Muscle of leg (tissue), 11 donors: ENCODE results near the gene C15orf39. TPM values are rescaled to one million over a fixed set of nuclear protein-coding genes. Genes with fewer than 3 reads are reported as not detected.
A peak's percentile ranks its signal among the peaks of the same experiment; 100 is the strongest.
"Not testable (repeated sequence)": the region's sequence is repeated elsewhere in the genome, so short reads cannot be mapped to it uniquely, and the experiment has no call there.

Experiments used
- DNase-seq: peaks from one replicate; pipeline ENCODE4 v3.0.0; 2013
- H3K27ac ChIP-seq: one replicate; pipeline ENCODE4 v1.5.1; 2013; ENCODE audit warnings: mild to moderate bottlenecking, low read length, control low read depth
- H3K27me3 ChIP-seq: one replicate; pipeline ENCODE4 v1.6.1; 2013; ENCODE audit warnings: low read length; ENCODE audit not compliant: control insufficient read depth, insufficient read depth
- H3K36me3 ChIP-seq: one replicate; pipeline ENCODE4 v1.6.1; 2013; ENCODE audit warnings: low read length; ENCODE audit not compliant: control insufficient read depth, insufficient read depth
- H3K4me1 ChIP-seq: one replicate; pipeline ENCODE4 v1.6.1; 2013; ENCODE audit warnings: low read length; ENCODE audit not compliant: control insufficient read depth, insufficient read depth
- H3K4me3 ChIP-seq: one replicate; pipeline ENCODE4 v1.5.1; 2013; ENCODE audit warnings: low read length, control low read depth
- H3K9me3 ChIP-seq: replicated peaks from 2 replicates; pipeline ENCODE4 v1.6.1; 2013; ENCODE audit warnings: low read depth, low read length; ENCODE audit not compliant: control insufficient read depth
- WGBS: methylation state at CpG from one replicate; pipeline ENCODE4 v1.1.5; 2013; ENCODE audit warnings: missing lambda C conversion rate; ENCODE audit not compliant: insufficient coverage; 5-methylcytosine and 5-hydroxymethylcytosine counted together
- polyA plus RNA-seq, 8 donors: library from polyadenylated mRNA; unstranded; fragments of 120-200 nt; gene quantifications; one replicate each; pipeline versions ENCODE4 v1.2.1 to v1.2.3, GENCODE V29; 2013; ENCODE audit warnings: inconsistent platforms in 1 of 8, low replicate concordance in 1 of 8; ENCODE audit not compliant: insufficient read length in 8 of 8, insufficient read depth in 1 of 8
- total RNA-seq: library from RNA; stranded (reverse); fragments of 120-200 nt; gene quantifications from one replicate; pipeline ENCODE4 v1.2.4, GENCODE V29; 2013

The C15orf39 gene
- total and polyA plus RNA-seq, 9 donors, result 5.5 to 13.4 (median 11.2) TPM

DNA sequence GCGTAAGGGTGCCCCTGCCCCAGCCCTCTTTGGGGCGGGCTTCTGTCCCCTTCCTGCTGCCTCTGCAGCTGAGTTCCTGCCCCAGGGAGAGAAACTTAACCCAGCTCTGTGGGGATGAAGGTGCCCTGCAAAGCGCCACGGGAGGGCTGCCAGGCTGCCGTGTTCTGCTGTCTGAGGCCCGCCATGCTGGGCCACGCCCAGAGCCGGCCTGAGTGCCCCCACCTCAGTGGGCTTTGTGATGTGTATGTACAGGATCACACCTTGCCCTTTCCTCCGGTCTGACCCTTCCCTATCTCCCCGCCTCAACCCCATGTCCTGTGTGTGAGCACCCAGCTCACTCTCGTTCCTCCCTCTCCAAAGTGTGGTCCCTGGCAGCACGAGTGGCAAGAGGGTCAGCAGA, 22.6 kb downstream of the C15orf39 start:
- no peak for DNase-seq

DNA sequence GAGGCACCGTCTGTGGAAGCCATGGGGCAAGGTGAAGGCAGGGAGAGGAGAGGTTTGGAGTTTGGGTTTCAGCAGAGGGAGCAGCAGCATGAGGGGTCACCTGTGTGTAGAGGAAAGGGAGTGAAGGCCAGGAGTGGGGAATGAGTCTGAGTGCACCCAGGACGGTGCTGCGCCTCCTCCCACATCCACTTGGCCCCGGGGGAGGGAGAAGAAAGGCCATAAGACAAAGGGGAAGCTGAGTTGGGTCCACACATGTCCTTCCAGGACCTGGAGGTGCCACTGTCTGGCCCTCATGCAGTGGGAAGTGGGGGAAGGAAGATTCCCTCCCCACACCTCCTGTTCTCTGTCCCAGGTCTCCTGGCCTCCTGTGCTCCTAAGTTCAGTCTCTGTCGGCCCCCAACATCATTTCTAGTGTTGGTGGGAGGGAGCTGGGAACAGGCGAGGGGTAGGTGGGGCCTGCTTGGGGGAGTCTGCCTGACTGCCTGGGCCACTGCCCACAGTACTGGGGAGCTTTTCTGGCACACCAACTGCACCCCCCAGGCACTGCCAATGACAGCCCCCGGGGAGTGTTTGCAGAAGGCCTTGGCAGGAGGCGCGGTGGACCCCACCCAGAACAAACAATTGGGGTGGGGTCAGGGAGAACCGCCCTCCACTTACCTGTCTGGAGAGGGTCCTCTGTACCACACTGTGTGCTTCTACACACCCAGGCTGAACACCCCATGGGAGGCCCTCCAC, 23.6 kb downstream of the C15orf39 start:
- not testable (repeated sequence) for H3K27ac ChIP-seq, H3K9me3 ChIP-seq, H3K27me3 ChIP-seq, H3K4me1 ChIP-seq, H3K36me3 ChIP-seq, DNase-seq, H3K4me3 ChIP-seq
- 43% methylated on average over 1 of the region's 10 CpGs for WGBS

More for the DNA sequence above, 22.6 kb downstream of the C15orf39 start:
- no peak overlapping the region for H3K4me3 ChIP-seq
- no peak overlapping the region for H3K27ac ChIP-seq
- 72% methylated on average over 3 of the region's 12 CpGs for WGBS
- H3K4me1 ChIP-seq, result no peaks in the 10 kb centered on the region
- no peaks in the 10 kb centered on the region for H3K36me3 ChIP-seq
- no peaks in the 10 kb centered on the region for H3K9me3 ChIP-seq
- no peaks in the 10 kb centered on the region for H3K27me3 ChIP-seq

- Histone ChIP-seq H3K27ac (no peak overlapping the region), H3K9me3 (no peaks in the 10 kb centered on the region), H3K36me3 (no peaks in the 10 kb centered on the region), H3K27me3 (no peaks in the 10 kb centered on the region), H3K4me1 (no peaks in the 10 kb centered on the region), H3K4me3 (no peak overlapping the region)
- no peak for DNase-seq
- 69% methylated on average over 7 of the region's 16 CpGs for WGBS
Observed at GRCh38 chr15:75225951-75226732, 24.5 kb downstream of the C15orf39 start.

- H3K4me3 ChIP-seq, H3K27me3 ChIP-seq, H3K36me3 ChIP-seq, DNase-seq, H3K4me1 ChIP-seq, H3K9me3 ChIP-seq, H3K27ac ChIP-seq: not testable (repeated sequence)
- 38% methylated on average over 4 of the region's 7 CpGs for WGBS
Observed at GRCh38 chr15:75227112-75227511, 25.4 kb downstream of the C15orf39 start.

GRCh38 chr15:75227663-75228280, 26.1 kb downstream of the C15orf39 start:
- 75% methylated on average over 7 of the region's 13 CpGs for WGBS

DNA sequence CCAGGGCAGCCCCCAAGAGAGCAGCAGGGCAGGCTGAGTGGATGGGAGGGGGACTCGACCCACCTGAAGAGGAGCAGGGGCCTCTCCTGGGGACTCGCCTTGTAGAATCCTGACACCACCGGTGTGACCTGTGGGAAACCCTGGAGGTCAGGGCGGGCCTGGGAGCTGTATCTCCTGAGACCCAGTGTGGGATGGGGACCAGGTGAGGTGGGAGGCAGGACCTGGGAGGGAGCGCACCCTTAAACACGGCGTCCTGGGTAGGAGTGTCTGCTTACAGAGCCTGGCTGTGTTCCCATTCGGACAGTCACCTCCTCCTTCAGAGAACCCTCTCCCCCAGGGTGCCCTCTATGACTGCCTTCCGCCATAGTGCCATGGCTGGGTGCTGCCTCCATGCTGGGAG, 27.1 kb downstream of the C15orf39 start:
- no peaks in the 10 kb centered on the region for H3K9me3 ChIP-seq
- H3K4me3 ChIP-seq, result no peak overlapping the region
- no peaks in the 10 kb centered on the region for H3K4me1 ChIP-seq
- peaks cover 10% of the 10 kb centered on the region for H3K27me3 ChIP-seq
- no peak overlapping the region for H3K27ac ChIP-seq
- H3K36me3 ChIP-seq, result no peaks in the 10 kb centered on the region
- peak; percentile 0 for DNase-seq
- WGBS, result 70% methylated on average over 6 of the region's 9 CpGs

More at GRCh38 chr15:75227663-75228280, 26.1 kb downstream of the C15orf39 start:
- peaks cover 7% of the 10 kb centered on the region for H3K27me3 ChIP-seq
- H3K36me3 ChIP-seq, result no peaks in the 10 kb centered on the region
- no peak overlapping the region for H3K27ac ChIP-seq
- H3K9me3 ChIP-seq, result no peaks in the 10 kb centered on the region
- H3K4me3 ChIP-seq, result no peak overlapping the region
- H3K4me1 ChIP-seq, result no peaks in the 10 kb centered on the region
- no peak for DNase-seq

DNA sequence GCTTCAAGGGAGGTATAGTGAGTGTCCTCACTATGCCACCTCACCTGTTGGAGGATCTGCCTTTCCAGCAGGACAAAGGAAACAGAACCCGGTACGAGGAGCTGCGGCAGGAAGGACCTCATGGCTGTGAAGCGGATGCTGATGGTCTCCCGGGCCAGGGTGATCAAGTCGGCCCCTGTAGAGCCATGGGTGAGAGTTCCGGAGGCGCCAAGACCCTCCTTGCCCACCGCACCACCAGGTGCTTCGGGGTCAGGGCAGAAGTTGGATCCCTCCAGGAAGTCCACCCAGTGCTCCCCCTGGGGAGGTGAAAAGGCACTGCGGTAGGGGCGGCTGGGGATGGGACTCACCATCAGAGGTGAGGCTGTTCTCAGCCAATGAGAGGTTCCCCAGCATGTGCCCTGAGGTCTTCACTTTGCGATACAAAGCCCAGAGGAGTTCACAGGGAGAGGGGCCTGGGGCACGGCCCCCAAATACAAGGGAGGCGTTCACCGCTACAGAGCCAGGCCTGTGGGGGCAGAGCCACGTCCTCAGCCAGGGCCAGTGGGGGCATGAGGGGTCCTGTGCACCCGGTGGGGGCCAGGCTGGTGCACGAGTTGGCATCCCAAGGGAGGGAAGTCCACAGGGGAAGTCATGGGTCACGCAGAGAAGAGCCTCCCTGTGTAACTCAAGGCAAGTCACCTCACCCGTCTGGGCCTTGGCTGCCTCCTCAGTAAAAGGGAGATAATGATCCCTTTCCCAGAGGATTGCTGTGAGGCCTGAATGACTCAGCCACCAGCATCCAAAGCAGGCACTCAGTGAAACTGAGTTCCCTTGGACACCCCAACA, 27.7 kb downstream of the C15orf39 start:
- H3K27ac ChIP-seq, result no peak overlapping the region
- peak; percentile 1 for DNase-seq
- no peak overlapping the region for H3K4me3 ChIP-seq
- no peaks in the 10 kb centered on the region for H3K9me3 ChIP-seq
- H3K36me3 ChIP-seq, result no peaks in the 10 kb centered on the region
- peaks cover 10% of the 10 kb centered on the region for H3K27me3 ChIP-seq
- H3K4me1 ChIP-seq, result no peaks in the 10 kb centered on the region
- 88% methylated on average over 19 of the region's 21 CpGs for WGBS

GRCh38 chr15:75230016-75230343, 28.3 kb downstream of the C15orf39 start:
- Histone ChIP-seq H3K27ac (no peak overlapping the region), H3K36me3 (no peaks in the 10 kb centered on the region), H3K9me3 (no peaks in the 10 kb centered on the region), H3K4me3 (no peak overlapping the region), H3K4me1 (no peaks in the 10 kb centered on the region), H3K27me3 (peaks cover 13% of the 10 kb centered on the region)
- DNase-seq, result no peak
- WGBS, result 50% methylated on average over 2 of the region's 2 CpGs

DNA sequence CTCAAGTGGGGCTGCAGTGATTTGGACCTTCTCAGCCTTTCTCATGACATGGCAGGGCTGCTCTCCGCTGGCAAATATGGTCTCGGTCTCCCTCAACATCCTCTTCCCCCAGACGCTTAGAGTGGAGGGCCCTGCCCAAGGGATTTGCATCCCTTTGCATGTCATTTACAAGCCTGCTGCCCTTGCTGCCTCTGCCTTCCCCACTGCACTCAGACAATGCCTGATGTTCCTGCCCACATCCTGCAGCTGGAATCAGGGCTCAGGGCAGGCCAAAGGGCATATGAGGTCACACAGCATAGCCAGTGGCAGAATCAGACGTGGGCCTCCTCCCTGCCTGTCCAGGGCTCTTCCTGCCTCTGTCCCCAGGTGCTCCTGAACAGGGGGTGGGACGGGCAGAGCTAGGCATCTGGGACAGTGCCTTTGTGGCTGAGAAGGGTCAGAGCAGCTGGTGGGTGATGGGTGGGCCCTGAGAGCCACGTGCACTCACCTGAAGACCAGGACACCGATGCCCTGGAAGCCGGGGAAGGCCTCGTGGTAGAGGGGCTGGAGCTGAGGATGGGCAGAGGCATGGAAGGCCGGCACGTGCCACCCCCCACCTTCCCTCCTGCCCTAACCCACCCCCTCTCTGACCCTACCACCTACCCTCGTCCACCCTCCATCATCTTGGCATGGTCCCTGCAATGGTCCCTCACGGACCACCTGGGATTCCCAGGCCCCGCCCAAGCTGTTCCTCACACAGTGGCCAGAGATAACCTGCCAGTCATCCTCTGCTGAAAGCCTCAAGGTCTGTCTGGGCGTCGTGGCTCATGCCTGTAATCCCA, 29.1 kb downstream of the C15orf39 start:
- Histone ChIP-seq H3K27ac (no peak overlapping the region), H3K27me3 (peaks cover 13% of the 10 kb centered on the region), H3K4me3 (no peak overlapping the region), H3K9me3 (no peaks in the 10 kb centered on the region), H3K36me3 (no peaks in the 10 kb centered on the region), H3K4me1 (no peaks in the 10 kb centered on the region)
- DNase-seq, result peak; percentile 1
- WGBS, result 71% methylated on average over 12 of the region's 16 CpGs
